GM18511 (cell line): Measurements from ENCODE around the gene HSPG2.
"Not testable (repeated sequence)": the region's sequence is repeated elsewhere in the genome, so short reads cannot be mapped to it uniquely, and the experiment has no call there.

ENCODE experiments used
- ATAC-seq: cut with Tn5 transposase; IDR thresholded peaks from one replicate; pipeline ENCODE4 v1.9.1; 2021; ENCODE audit warnings: mild to moderate bottlenecking, moderate library complexity; ENCODE audit not compliant: unreplicated experiment

Gene HSPG2

GRCh38 chr1:21813542-21813941 lies 123.6 kb downstream of the HSPG2 start:
- ATAC-seq, result no peak

- no peak for ATAC-seq
Measured at GRCh38 chr1:21811875-21812305, 125.2 kb downstream of the HSPG2 start, which contains the start of gene LDLRAD2. TSS of gene LDLRAD2 (plus strand) at chr1:21812265. CDS start at chr1:21812452, 187 bp downstream.

- ATAC-seq, result no peak
Measured at GRCh38 chr1:21804536-21804935, 132.6 kb downstream of the HSPG2 start.

GRCh38 chr1:21801100-21801499 lies 136.0 kb downstream of the HSPG2 start:
- no peak for ATAC-seq

GRCh38 chr1:21799730-21800129 lies 137.4 kb downstream of the HSPG2 start:
- ATAC-seq, result no peak

GRCh38 chr1:21795075-21795474 lies 142.0 kb downstream of the HSPG2 start:
- no peak for ATAC-seq

DNA sequence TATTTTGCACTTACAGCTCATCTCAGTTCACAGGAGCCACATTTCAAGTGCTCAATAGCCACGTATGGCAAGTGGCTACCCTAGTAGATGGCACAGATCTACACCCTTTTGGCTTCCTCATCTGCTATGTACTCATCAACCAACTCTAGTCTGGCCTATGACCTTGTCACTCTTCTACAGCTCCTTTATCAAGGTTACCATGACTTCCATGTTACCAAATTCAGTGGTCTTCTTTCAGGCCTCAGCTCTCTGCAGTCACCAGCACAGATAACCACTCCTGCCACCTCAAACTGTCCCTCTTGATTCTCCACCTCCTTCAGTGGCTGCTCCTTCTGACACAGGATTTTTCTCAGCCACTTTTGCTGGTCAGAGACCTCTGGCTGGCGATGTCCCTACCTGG lies 142.5 kb downstream of the HSPG2 start:
- no peak for ATAC-seq

- no peak for ATAC-seq
Measured at GRCh38 chr1:21793104-21793503, 144.0 kb downstream of the HSPG2 start.

DNA sequence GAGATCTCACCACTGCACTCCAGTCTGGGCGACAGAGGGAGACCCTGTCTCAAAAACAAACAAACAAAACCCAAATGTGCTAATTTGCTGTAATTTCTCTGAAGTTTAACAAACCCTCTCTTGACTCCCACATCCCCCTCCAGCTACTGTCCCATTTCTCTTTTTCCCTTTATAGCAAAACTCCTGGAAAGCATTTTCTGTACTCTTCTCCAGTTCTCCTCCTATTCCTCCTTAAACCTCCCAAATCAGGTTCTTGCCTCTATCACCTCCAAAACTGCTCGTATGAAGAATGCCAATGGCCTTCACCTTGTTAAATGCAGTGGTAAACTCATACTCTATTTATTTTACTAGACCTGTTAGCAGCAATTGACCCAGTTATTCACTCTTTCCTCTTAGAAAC lies 150.5 kb downstream of the HSPG2 start:
- no peak for ATAC-seq

GRCh38 chr1:21785764-21786163 lies 151.3 kb downstream of the HSPG2 start:
- ATAC-seq, result not testable (repeated sequence)

DNA sequence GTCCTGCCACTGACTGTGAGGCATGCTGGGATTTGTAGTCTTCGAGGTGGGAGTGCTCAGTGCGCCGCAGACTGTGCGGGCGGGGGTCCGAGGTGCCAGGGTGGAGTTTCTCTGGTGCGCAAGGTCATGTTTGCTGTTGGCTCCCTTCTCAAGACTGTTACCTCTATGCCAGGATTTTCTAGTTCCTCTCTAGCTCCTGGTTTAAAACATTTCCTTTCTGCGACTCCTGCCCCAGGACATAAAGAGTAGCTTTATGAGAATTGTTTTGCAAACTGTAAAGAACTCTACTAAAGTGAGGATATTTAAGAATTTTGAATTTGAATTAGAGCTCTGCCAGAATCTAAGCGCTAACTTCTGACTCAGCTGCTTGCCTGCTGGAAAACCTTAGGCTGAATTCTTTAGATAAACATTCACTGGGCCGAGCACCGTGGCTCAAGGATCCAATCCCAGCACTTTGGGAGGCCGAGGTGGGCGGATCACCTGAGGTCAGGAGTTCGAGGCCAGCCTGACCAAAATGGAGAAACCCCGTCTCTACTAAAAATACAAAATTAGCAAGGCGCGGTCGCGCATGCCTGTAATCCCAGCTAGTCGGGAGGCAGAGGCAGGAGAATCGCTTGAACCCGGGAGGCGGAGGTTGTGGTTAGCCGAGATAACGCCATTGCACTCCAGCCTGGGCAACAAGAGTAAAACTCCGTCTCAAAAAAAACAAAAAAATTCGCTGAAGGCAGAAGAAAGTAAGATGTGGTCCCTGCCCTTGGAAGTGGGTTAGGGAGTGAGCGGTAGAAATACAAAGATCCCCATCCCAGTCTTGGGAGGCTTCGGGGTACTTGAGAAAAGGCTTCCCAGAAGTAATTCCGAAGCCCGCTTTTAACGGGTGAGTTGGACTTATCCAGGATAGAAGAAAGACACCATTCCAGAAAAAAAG lies 153.2 kb downstream of the HSPG2 start:
- ATAC-seq, result no peak

- peak; percentile 79 for ATAC-seq
Measured at GRCh38 chr1:21782868-21783678, 154.0 kb downstream of the HSPG2 start, which contains the start of gene USP48. TSS of gene USP48 (minus strand) at chr1:21783149. CDS start at chr1:21782957, 192 bp downstream.

DNA sequence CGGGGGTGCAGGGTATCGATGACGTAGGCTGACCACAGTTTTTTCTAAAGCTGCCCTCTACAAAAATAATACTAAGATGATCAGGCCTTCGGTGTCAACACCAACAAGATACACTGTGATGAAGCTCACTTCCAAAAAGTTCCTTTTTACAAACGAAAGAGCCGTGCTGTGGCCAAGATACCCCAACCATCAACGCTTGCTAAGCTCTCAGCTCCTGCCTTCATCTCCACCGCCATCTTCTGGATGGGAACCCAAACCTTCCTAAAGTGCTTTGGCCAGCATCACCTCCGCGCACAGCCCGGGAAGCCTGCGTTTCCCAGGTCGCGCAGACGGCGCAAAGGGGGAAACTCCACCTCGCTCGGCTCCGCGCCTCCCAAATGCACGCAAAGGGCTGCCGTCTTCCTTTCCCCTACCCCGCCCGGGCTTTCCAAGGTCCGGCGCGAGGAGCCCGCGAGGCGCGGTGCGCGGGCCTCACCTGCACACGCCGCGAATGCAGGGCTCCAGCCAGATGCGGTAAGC lies 154.7 kb downstream of the HSPG2 start:
- peak; percentile 29 for ATAC-seq

- ATAC-seq, result no peak
Measured at GRCh38 chr1:21781815-21782348, 155.2 kb downstream of the HSPG2 start.

DNA sequence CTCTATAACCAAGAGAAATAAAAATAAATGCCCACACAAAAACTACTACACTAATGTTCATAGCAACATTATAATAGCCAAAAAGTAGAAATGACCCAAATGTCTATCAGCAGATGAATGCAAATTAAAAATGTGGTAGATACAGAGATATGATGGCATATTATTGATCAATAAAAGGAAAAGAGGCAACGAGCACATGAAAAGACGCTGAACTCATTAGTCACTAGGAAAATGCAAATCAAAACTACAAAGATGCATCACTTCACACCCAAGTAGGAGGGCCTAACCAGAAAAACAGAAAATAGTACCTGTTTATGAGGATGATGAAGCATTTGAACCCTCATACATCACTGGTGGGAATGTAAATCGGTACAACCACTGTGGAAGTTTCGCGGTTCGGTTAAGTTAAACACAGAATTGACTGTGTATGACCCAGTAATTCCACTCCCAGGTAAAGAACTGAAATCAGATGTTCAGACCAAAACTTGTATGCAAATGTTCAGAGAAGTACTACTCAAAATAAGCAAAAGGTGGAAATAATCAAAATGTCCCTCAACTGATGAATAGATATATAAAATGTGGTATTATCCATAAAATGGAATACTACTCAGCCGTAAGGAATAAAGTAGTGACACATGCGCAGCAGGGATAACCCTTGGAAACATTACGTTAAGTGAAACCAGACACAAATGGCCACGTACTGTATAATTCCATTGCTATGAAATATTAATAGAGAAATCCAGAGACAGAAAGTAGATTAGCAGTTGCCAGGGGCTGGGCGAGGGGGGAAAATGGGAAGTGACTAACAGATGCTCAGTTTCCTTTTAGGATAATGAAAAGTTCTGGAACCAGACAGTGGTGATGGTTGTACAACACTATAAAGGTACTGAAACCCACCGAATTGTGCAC lies 157.2 kb downstream of the HSPG2 start:
- ATAC-seq, result no peak

DNA sequence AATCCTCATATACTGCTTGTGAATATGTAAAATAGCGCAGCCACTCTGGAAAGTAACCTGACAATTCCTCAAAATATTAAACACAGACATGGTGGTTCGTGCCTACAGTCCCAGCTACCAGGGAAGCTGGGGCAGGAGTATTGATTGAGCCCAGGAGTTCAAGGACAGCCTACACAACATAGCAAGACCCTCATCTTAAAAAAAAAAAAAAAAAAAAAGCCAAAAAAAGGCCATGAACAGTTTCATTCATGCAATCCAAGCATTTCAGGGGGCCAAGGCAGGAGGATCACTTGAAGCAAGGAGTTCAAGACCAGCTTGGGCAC lies 158.7 kb downstream of the HSPG2 start:
- no peak for ATAC-seq

DNA sequence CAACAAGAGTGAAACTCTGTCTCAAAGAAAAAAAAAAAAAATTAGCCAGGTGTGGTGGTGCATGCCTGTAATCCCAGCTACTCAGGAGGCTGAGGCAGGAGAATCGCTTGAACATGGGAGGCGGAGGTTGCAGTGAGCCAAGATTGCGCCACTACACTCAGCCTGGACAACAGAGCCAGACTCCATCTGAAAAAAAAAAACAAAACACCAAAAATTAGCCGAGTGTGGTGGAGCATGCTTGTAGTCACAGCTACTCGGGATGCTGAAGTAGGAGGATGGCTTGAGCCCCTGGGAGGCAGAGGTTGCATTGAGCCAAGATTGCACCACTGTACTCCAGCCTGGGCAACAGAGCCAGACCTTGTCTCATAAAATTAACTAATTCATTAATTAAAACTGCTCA lies 160.2 kb downstream of the HSPG2 start:
- ATAC-seq, result not testable (repeated sequence)

DNA sequence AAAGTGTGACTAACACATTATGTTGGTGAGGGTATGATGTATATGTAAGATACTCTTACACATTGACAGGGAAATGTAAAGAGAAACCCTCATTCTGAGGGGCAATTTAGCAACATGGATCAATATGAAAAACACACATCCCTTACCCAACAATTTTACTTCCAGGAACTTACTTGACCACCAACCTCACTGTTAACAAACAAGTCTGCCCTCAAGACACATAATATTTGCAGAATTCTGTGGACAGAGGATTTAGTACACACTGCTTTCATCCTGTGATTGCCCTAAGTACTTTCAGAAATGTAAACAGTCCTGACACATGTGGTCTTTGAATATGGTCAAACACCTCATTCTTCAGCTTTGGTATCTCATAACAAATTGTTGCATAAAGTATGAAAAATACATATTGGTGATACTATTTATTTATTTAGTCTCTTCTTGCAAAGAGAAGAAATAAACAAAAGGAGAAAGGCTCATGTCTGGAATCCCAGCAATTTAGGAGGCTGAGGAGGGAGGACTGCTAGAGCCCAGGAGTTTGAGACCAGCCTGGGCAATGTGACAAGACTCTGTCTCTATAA lies 161.0 kb downstream of the HSPG2 start:
- no peak for ATAC-seq

- no peak for ATAC-seq
Measured at GRCh38 chr1:21775550-21775914, 161.6 kb downstream of the HSPG2 start.
